ENCODE data around the gene CRISP2. TPM values are rescaled to one million over a fixed set of nuclear protein-coding genes. Genes with fewer than 3 reads are reported as not detected.
"Not testable (repeated sequence)": the region's sequence is repeated elsewhere in the genome, so short reads cannot be mapped to it uniquely, and the experiment has no call there.

The CRISP2 gene
- not detected for total RNA-seq

GRCh38 chr6:49713346-49713745, at the start of gene CRISP2:
CRISP2 (minus strand) TSS chr6:49713543; CDS start chr6:49709196, 4,347 bp downstream.
- DNase-seq (ENCODE audit: low spot score) (no peak), ATAC-seq (no peak)

GRCh38 chr6:49744259-49744658, 30.9 kb upstream of the CRISP2 start, which contains the start of gene CRISP3:
CRISP3 (minus strand) TSS chr6:49744388; CDS start chr6:49744367, 21 bp downstream.
- DNase-seq (ENCODE audit: low spot score) (no peak), ATAC-seq (no peak)

GRCh38 chr6:49743429-49743828, 30.1 kb upstream of the CRISP2 start:
- ATAC-seq = no peak

GRCh38 chr6:49739423-49739822, 26.1 kb upstream of the CRISP2 start:
- no peak for ATAC-seq
- no peak for DNase-seq (ENCODE audit: low spot score)

More at GRCh38 chr6:49743429-49743828, 30.1 kb upstream of the CRISP2 start:
- no peak for DNase-seq (ENCODE audit: low spot score)

- DNase-seq (ENCODE audit: low spot score) = no peak
- ATAC-seq = no peak
Observed at GRCh38 chr6:49736017-49736508, 22.7 kb upstream of the CRISP2 start.

- ATAC-seq = no peak
- DNase-seq (ENCODE audit: low spot score) = no peak
Observed at GRCh38 chr6:49733680-49734079, 20.3 kb upstream of the CRISP2 start.

- DNase-seq (ENCODE audit: low spot score) (no peak), ATAC-seq (no peak)
Observed at GRCh38 chr6:49732781-49733180, 19.4 kb upstream of the CRISP2 start.

- ATAC-seq (no peak), DNase-seq (ENCODE audit: low spot score) (no peak)
Observed at GRCh38 chr6:49730251-49730650, 16.9 kb upstream of the CRISP2 start.

GRCh38 chr6:49723917-49724316, 10.6 kb upstream of the CRISP2 start:
- DNase-seq (ENCODE audit: low spot score); ATAC-seq: not testable (repeated sequence)

GRCh38 chr6:49721297-49721696, 8.0 kb upstream of the CRISP2 start:
- no peak for ATAC-seq
- DNase-seq (ENCODE audit: low spot score) = no peak

- DNase-seq (ENCODE audit: low spot score) (no peak), ATAC-seq (no peak)
Observed at GRCh38 chr6:49720372-49720771, 7.0 kb upstream of the CRISP2 start.

GRCh38 chr6:49698478-49698877, 14.9 kb downstream of the CRISP2 start:
- DNase-seq (ENCODE audit: low spot score) (no peak), ATAC-seq (no peak)

GRCh38 chr6:49693512-49693911, 19.8 kb downstream of the CRISP2 start:
- no peak for DNase-seq (ENCODE audit: low spot score)

GRCh38 chr6:49692534-49692933, 20.8 kb downstream of the CRISP2 start:
- no peak for DNase-seq (ENCODE audit: low spot score)
- no peak for ATAC-seq

More at GRCh38 chr6:49693512-49693911, 19.8 kb downstream of the CRISP2 start:
- ATAC-seq = no peak

- ATAC-seq (no peak), DNase-seq (ENCODE audit: low spot score) (no peak)
Observed at GRCh38 chr6:49676671-49677281, 36.6 kb downstream of the CRISP2 start.

- DNase-seq (ENCODE audit: low spot score) (no peak), ATAC-seq (no peak)
Observed at GRCh38 chr6:49675816-49676215, 37.5 kb downstream of the CRISP2 start.

- ATAC-seq (no peak), DNase-seq (ENCODE audit: low spot score) (no peak)
Observed at GRCh38 chr6:49668083-49668511, 45.2 kb downstream of the CRISP2 start.

- no peak for DNase-seq (ENCODE audit: low spot score)
- ATAC-seq = no peak
Observed at GRCh38 chr6:49666930-49667757, 46.2 kb downstream of the CRISP2 start.

- no peak for DNase-seq (ENCODE audit: low spot score)
- ATAC-seq = no peak
Observed at GRCh38 chr6:49666480-49666879, 46.9 kb downstream of the CRISP2 start.

- ATAC-seq = no peak
- no peak for DNase-seq (ENCODE audit: low spot score)
Observed at GRCh38 chr6:49664817-49665216, 48.5 kb downstream of the CRISP2 start.

- DNase-seq (ENCODE audit: low spot score); ATAC-seq: not testable (repeated sequence)
Observed at GRCh38 chr6:49664054-49664453, 49.3 kb downstream of the CRISP2 start.

- DNase-seq (ENCODE audit: low spot score) (no peak), ATAC-seq (no peak)
Observed at GRCh38 chr6:49662892-49663261, 50.5 kb downstream of the CRISP2 start.
